Endodermal cell (in vitro differentiated cells): Measurements from ENCODE around the gene ASTN1. TPM values are rescaled to one million over a fixed set of nuclear protein-coding genes. Genes with fewer than 3 reads are reported as not detected.
A peak's percentile ranks its signal among the peaks of the same experiment; 100 is the strongest.

ENCODE experiments used
- DNase-seq: peaks from one replicate; pipeline ENCODE4 v3.0.0-alpha.2; 2017
- H3K27ac ChIP-seq: 2 replicates; pipeline ENCODE4 v1.5.1; 2013; ENCODE audit warnings: mild to moderate bottlenecking, low read depth, low read length, moderate library complexity
- H3K27me3 ChIP-seq: 2 replicates; pipeline ENCODE4 v1.6.1; 2013; ENCODE audit warnings: mild to moderate bottlenecking, low read length, moderate library complexity; ENCODE audit not compliant: insufficient read depth, control insufficient read depth, poor library complexity, severe bottlenecking
- H3K36me3 ChIP-seq: 2 replicates; pipeline ENCODE4 v1.7.0; 2013; ENCODE audit warnings: mild to moderate bottlenecking, low read length, moderate library complexity; ENCODE audit not compliant: control insufficient read depth, insufficient read depth
- H3K4me1 ChIP-seq: one replicate; pipeline ENCODE4 v1.7.0; 2013; ENCODE audit warnings: low read length; ENCODE audit not compliant: control insufficient read depth, insufficient read depth
- H3K4me3 ChIP-seq: 2 replicates; pipeline ENCODE4 v1.5.1; 2013; ENCODE audit warnings: mild to moderate bottlenecking, low read length, moderate library complexity
- H3K9ac ChIP-seq: 2 replicates; pipeline ENCODE4 v1.6.1; 2013; ENCODE audit warnings: mild to moderate bottlenecking, low read length, moderate library complexity; ENCODE audit not compliant: poor library complexity, severe bottlenecking; ENCODE audit errors: extremely low read depth
- H3K9me3 ChIP-seq: 2 replicates; pipeline ENCODE4 v1.6.1; 2013; ENCODE audit warnings: mild to moderate bottlenecking, low read length, moderate library complexity; ENCODE audit not compliant: control insufficient read depth
- H3K27ac Mint-ChIP-seq: 2 replicates; pipeline ENCODE4 v1.8.0; 2020; ENCODE audit warnings: mixed read lengths
- H3K27me3 Mint-ChIP-seq: 2 replicates; pipeline ENCODE4 v1.8.0; 2021; ENCODE audit warnings: mild to moderate bottlenecking, mixed read lengths; ENCODE audit not compliant: insufficient read depth
- H3K36me3 Mint-ChIP-seq: 2 replicates; pipeline ENCODE4 v1.8.0; 2020; ENCODE audit warnings: low read depth, mixed read lengths
- H3K4me1 Mint-ChIP-seq: 2 replicates; pipeline ENCODE4 v1.8.0; 2020; ENCODE audit warnings: mixed read lengths
- H3K4me3 Mint-ChIP-seq: 2 replicates; pipeline ENCODE4 v1.8.0; 2020; ENCODE audit warnings: mild to moderate bottlenecking, moderate library complexity, mixed read lengths
- H3K9me3 Mint-ChIP-seq: 2 replicates; pipeline ENCODE4 v1.8.0; 2020; ENCODE audit warnings: mild to moderate bottlenecking, mixed read lengths
- CTCF ChIP-seq: fragments of 200-600 bp; sonication (generic); conservative IDR thresholded peaks from 2 replicates; pipeline ENCODE4 v1.5.0; 2021; ENCODE audit warnings: antibody characterized with exemption, mild to moderate bottlenecking
- WGBS, 2 experiments: methylation state at CpG; one replicate each; pipeline versions ENCODE4 v1.1.5 to v1.1.7; 2013; ENCODE audit warnings: missing lambda C conversion rate in 2 of 2, mixed read lengths in 1 of 2; ENCODE audit not compliant: insufficient coverage in 1 of 2, insufficient read length in 1 of 2; 5-methylcytosine and 5-hydroxymethylcytosine counted together
- total RNA-seq, 2 donors: library from RNA; stranded (reverse); fragmentation: NEBNext Ultra II Directional in 1 of 2; extraction: Animal tissue kit (Norgen Biotek cat#: 25700) in 1 of 2; gene quantifications; 2 replicates in 1 of 2; 3 replicates in 1 of 2; pipeline ENCODE4 v1.2.1, GENCODE V29; 2021

The ASTN1 gene
- total RNA-seq, 2 donors from 2014 or later: 0.31 to 0.70 TPM

GRCh38 chr1:176831150-176831549 is 333.4 kb downstream of the ASTN1 start:
- no peak overlapping the region for H3K27ac Mint-ChIP-seq
- H3K4me1 Mint-ChIP-seq: peaks cover 5% of the 10 kb centered on the region
- H3K27me3 Mint-ChIP-seq: no peaks in the 10 kb centered on the region
- no peaks in the 10 kb centered on the region for H3K9me3 Mint-ChIP-seq
- H3K36me3 ChIP-seq: no peaks in the 10 kb centered on the region
- no peak overlapping the region for H3K4me3 Mint-ChIP-seq
- no peak overlapping the region for H3K4me3 ChIP-seq
- H3K9ac ChIP-seq: no peak overlapping the region
- H3K27ac ChIP-seq: no peak overlapping the region
- peak; percentile 58 for DNase-seq
- no peaks in the 10 kb centered on the region for H3K36me3 Mint-ChIP-seq
- WGBS, 2 experiments: 84 to 86% methylated on average over 1 to 2 of the region's 2 CpGs
- TF ChIP-seq CTCF: no peak
- no peaks in the 10 kb centered on the region for H3K4me1 ChIP-seq
- no peaks in the 10 kb centered on the region for H3K9me3 ChIP-seq
- no peaks in the 10 kb centered on the region for H3K27me3 ChIP-seq

GRCh38 chr1:176829261-176829660 is 335.3 kb downstream of the ASTN1 start:
- no peak for TF ChIP-seq CTCF
- H3K36me3 ChIP-seq: no peaks in the 10 kb centered on the region
- no peaks in the 10 kb centered on the region for H3K9me3 Mint-ChIP-seq
- peak; percentile 61 for DNase-seq
- no peaks in the 10 kb centered on the region for H3K4me1 ChIP-seq
- H3K9ac ChIP-seq: no peak overlapping the region
- H3K36me3 Mint-ChIP-seq: no peaks in the 10 kb centered on the region
- H3K4me1 Mint-ChIP-seq: peaks cover 5% of the 10 kb centered on the region
- no peaks in the 10 kb centered on the region for H3K27me3 Mint-ChIP-seq
- no peak overlapping the region for H3K4me3 Mint-ChIP-seq
- no peaks in the 10 kb centered on the region for H3K9me3 ChIP-seq
- WGBS, 2 experiments: 89 to 90% methylated on average over 6 to 8 of the region's 8 CpGs
- no peak overlapping the region for H3K27ac ChIP-seq
- H3K27me3 ChIP-seq: no peaks in the 10 kb centered on the region
- no peak overlapping the region for H3K4me3 ChIP-seq
- no peak overlapping the region for H3K27ac Mint-ChIP-seq

- Mint-ChIP-seq H3K27ac (no peak overlapping the region), H3K27me3 (no peaks in the 10 kb centered on the region), H3K4me3 (no peak overlapping the region), H3K4me1 (peaks cover 5% of the 10 kb centered on the region), H3K9me3 (no peaks in the 10 kb centered on the region), H3K36me3 (no peaks in the 10 kb centered on the region)
- no peaks in the 10 kb centered on the region for H3K27me3 ChIP-seq
- H3K27ac ChIP-seq: no peak overlapping the region
- DNase-seq: no peak
- H3K9ac ChIP-seq: no peak overlapping the region
- H3K4me1 ChIP-seq: no peaks in the 10 kb centered on the region
- H3K36me3 ChIP-seq: no peaks in the 10 kb centered on the region
- no peak overlapping the region for H3K4me3 ChIP-seq
- no peak for TF ChIP-seq CTCF
- 85 to 100% methylated on average over 1 of the region's 1 CpG for WGBS, 2 experiments
- H3K9me3 ChIP-seq: no peaks in the 10 kb centered on the region
These were observed 338.2 kb downstream of the ASTN1 start for GRCh38 chr1:176826265-176826664.
